ENCODE measurements around the gene NTS. TPM values are rescaled to one million over a fixed set of nuclear protein-coding genes. Genes with fewer than 3 reads are reported as not detected.
A peak's percentile ranks its signal among the peaks of the same experiment; 100 is the strongest.

Gene NTS
- total and polyA plus RNA-seq, 11 donors: 0.07 to 0.79 (median 0.46) TPM; not detected in 7

- DNase-seq (no peak), ATAC-seq (no peak)
- Histone ChIP-seq H3K27ac (no peak overlapping the region), H3K4me3 (no peak overlapping the region), H3K36me3 (no peaks in the 10 kb centered on the region), H3K27me3 (peaks cover 0 to 9% (median 0%) of the 10 kb centered on the region in 9 donors), H3K4me1 (no peaks in the 10 kb centered on the region), H3K9me3 (no peaks in the 10 kb centered on the region)
- TF ChIP-seq POLR2A (IDR thresholded peaks at IDR 0.05) (no peak), CTCF (IDR thresholded peaks at IDR 0.05) (no peak)
- intact Hi-C loops (cut with DNase I): no loop called here
- WGBS, 4 donors: 61 to 72% (median 68%) methylated on average over 3 of the region's 3 CpGs
These were observed 3.4 kb downstream of the NTS start for GRCh38 chr12:85877459-85877858.

- peaks cover 0 to 10% (median 0%) of the 10 kb centered on the region in 9 donors for H3K27me3 ChIP-seq
- DNase-seq (no peak), ATAC-seq (no peak)
- H3K27ac ChIP-seq: no peak overlapping the region
- H3K9me3 ChIP-seq: no peaks in the 10 kb centered on the region
- H3K4me3 ChIP-seq: no peak overlapping the region
- intact Hi-C loops (cut with DNase I): no loop called here
- no peaks in the 10 kb centered on the region for H3K4me1 ChIP-seq
- no peaks in the 10 kb centered on the region for H3K36me3 ChIP-seq
- TF ChIP-seq CTCF (IDR thresholded peaks at IDR 0.05) (no peak), POLR2A (IDR thresholded peaks at IDR 0.05) (no peak)
These were observed 9.7 kb downstream of the NTS start for GRCh38 chr12:85883763-85884162.

GRCh38 chr12:85894653-85895052, 20.6 kb downstream of the NTS start:
- H3K27me3 ChIP-seq: no peaks in the 10 kb centered on the region
- H3K4me1 ChIP-seq: no peaks in the 10 kb centered on the region
- TF ChIP-seq CTCF (IDR thresholded peaks at IDR 0.05) (no peak), POLR2A (IDR thresholded peaks at IDR 0.05) (no peak)
- H3K27ac ChIP-seq: no peak overlapping the region
- DNase-seq (no peak), ATAC-seq (peak in 2 of 4 donors; percentile 49)
- H3K4me3 ChIP-seq: no peak overlapping the region
- H3K36me3 ChIP-seq: no peaks in the 10 kb centered on the region
- intact Hi-C loops (cut with DNase I): no loop called here
- no peaks in the 10 kb centered on the region for H3K9me3 ChIP-seq

DNA sequence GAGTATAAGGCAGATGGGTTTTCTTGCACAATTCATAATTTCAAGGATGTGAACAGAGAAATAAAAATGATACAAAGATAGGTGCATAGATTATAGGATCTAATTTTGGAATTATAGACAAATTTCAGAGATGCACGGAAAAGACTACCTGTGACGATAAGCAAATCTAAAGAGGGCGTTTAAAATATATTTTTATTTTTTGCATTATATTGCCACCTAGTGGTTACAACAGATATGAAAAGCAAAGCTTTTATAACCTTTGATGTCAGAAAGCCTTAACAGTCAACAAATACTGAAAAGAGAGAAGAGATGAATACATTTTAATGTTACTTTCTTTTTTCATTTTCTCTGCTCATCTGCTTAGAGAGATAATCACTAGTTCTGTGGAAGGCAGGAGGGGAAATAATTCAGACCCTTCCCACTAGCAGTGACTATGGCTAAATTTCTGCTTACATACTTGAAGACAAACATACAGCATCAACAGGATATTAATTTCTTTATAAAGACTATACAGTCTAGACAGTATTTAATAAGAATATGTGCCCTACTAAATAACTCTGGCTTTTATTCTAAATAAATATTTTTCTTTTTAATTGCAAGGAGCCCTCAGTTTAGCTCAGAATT, 46.3 kb downstream of the NTS start:
- 1 to 2% (median 1%) methylated on average over 3 of the region's 3 CpGs for WGBS, 4 donors
- no peaks in the 10 kb centered on the region for H3K9me3 ChIP-seq
- no peaks in the 10 kb centered on the region for H3K36me3 ChIP-seq
- no peak overlapping the region for H3K27ac ChIP-seq
- intact Hi-C loops (cut with DNase I): loop anchor here in 8 of 10 donors (2.0 to 10.0 kb wide), 5 partner anchors 448 to 1927 kb away; no protein-coding TSS in a partner anchor
- TF ChIP-seq POLR2A (IDR thresholded peaks at IDR 0.05) (no peak), CTCF (IDR thresholded peaks at IDR 0.05) (peak; percentile 57 to 77 (median 72))
- H3K4me1 ChIP-seq: no peaks in the 10 kb centered on the region
- no peak overlapping the region for H3K4me3 ChIP-seq
- H3K27me3 ChIP-seq: no peaks in the 10 kb centered on the region
- DNase-seq: no peak
- ATAC-seq: no peak
